Neuron (in vitro differentiated cells): Measurements from ENCODE around the gene PATJ.

ENCODE experiments used
- H2AFZ ChIP-seq: one replicate; pipeline ENCODE4 v1.6.1; 2013; ENCODE audit warnings: low read depth, mild to moderate bottlenecking, inconsistent platforms, low read length, moderate library complexity
- H3K27me3 ChIP-seq: one replicate; pipeline ENCODE4 v1.6.1; 2013; ENCODE audit warnings: low read length; ENCODE audit not compliant: insufficient read depth
- H3K36me3 ChIP-seq: one replicate; pipeline ENCODE4 v1.6.1; 2013; ENCODE audit warnings: low read length; ENCODE audit not compliant: insufficient read depth
- H3K4me1 ChIP-seq: one replicate; pipeline ENCODE4 v1.6.1; 2013; ENCODE audit warnings: low read length; ENCODE audit not compliant: insufficient read depth
- H3K4me3 ChIP-seq: 2 replicates; pipeline ENCODE4 v1.5.1; 2013; ENCODE audit warnings: mild to moderate bottlenecking, low read length, moderate library complexity
- H3K9me3 ChIP-seq: one replicate; pipeline ENCODE4 v1.6.1; 2013; ENCODE audit warnings: low read length

The PATJ gene

DNA sequence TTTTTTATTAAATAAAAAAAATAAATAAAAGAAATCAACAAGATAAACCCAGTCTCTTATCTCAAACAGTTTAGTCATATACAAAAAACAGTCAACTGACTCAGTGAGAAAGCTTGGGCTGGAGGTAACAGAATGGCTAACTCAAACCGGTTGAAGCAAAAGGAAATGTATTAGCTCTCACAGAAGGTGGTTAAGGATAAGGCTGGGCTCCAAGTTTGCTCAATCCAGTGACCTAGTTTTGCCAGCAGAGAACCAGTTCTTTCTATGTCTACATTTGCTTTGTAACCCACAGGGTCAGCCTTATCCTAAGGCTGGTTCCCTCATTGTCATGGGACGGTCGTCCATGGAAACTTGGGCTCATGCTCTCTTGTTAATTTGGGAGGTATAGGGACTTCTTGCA lies 307.9 kb downstream of the PATJ start:
- Histone ChIP-seq H3K4me1 (no peaks in the 10 kb centered on the region), H3K9me3 (no peaks in the 10 kb centered on the region), H2AFZ (no peak overlapping the region), H3K36me3 (no peaks in the 10 kb centered on the region), H3K4me3 (no peak overlapping the region), H3K27me3 (no peaks in the 10 kb centered on the region)

DNA sequence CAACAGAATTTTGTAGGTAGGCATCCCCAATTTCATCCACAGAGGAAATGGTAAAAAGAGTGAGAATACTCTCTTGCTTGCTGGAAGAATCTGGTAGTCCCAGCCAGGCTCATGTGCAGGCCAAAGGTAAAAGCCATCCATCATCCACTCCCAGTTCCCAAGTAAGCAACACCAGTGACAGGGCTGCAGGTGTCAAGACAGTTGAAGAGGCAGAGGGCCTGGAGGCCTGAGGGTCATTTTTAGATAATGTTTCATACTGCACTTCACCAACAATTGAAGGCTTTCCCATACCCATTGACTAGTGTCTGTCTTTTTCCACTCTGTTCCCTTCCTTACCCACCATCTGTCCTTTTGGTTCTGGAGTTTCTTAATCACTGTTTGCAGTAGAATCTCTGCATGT lies 310.7 kb downstream of the PATJ start:
- Histone ChIP-seq H3K4me3 (no peak overlapping the region), H3K4me1 (no peaks in the 10 kb centered on the region), H2AFZ (no peak overlapping the region), H3K9me3 (no peaks in the 10 kb centered on the region), H3K36me3 (no peaks in the 10 kb centered on the region), H3K27me3 (no peaks in the 10 kb centered on the region)

DNA sequence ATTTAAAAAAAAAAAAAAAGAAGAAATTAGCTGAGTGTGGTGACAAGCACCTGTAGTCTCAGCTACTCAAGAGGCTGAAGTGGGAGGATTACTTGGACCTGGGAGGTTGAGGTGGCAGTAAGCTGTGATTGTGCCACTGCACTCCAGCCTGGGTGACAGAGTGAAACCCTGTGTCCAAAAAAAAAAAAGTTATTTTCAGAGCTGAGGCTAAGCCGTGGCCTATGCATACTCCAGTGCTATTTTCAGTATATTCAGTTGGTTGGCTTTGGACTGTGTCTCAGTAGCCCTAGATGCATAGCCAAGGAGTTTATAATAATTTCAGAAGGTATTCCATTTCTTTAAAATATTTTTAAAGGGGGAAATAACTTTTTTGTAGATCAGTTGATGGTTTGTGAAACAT lies 311.9 kb downstream of the PATJ start:
- H3K4me1 ChIP-seq, result no peaks in the 10 kb centered on the region
- no peaks in the 10 kb centered on the region for H3K9me3 ChIP-seq
- H3K36me3 ChIP-seq, result no peaks in the 10 kb centered on the region
- no peak overlapping the region for H2AFZ ChIP-seq
- no peaks in the 10 kb centered on the region for H3K27me3 ChIP-seq
- H3K4me3 ChIP-seq, result no peak overlapping the region

DNA sequence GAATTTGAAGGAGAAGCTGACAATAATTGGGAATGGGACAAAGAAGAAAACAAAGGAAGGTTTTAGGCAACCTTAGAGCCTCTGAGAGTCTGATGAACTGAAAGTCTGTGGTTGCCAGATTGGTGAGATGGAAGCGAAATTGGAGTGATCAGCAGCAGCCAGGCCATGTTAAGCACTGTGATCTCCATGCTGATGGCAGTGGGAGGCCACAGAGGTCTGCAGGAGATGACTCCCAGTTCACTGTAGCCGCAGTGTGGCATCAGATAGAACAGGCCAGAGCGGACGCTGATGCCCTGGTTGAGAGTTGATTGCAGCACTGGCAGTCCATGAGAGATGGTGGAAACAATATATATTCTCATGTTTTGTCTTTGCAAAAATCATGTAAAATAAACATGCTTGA lies 314.9 kb downstream of the PATJ start:
- Histone ChIP-seq H3K4me3 (no peak overlapping the region), H2AFZ (no peak overlapping the region), H3K9me3 (no peaks in the 10 kb centered on the region), H3K27me3 (no peaks in the 10 kb centered on the region), H3K36me3 (no peaks in the 10 kb centered on the region), H3K4me1 (no peaks in the 10 kb centered on the region)

DNA sequence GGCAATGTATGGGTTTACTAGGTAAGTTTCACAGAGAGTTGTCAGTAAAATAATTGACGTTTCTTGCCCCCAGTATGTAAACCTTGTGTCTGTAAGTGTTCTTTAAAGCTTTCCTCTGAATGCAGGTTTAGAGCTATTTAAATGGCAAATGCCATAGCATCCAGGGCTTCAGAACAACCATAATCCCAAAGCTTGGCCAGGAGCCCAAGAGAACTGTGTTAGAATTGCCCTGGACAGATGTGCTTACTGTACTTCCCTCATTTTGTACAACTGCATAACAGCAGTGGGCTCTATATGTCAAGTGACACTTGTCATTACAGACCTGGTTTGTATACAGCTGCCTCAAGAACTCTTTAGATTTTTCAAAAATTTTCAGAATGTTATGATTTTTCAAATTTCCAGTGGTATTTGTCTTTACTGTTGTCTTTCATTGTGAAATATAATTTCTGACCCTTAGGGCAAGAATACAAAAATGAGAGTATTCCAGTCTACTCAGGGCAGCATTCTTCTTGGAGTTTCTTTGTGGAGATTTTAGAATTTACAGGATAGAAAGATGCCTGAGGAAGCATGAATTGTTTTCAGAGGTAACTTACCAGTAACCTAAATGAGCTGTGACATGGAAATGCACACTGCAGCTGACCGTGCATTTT lies 315.5 kb downstream of the PATJ start:
- Histone ChIP-seq H3K4me1 (no peaks in the 10 kb centered on the region), H3K27me3 (no peaks in the 10 kb centered on the region), H3K4me3 (no peak overlapping the region), H2AFZ (no peak overlapping the region), H3K36me3 (no peaks in the 10 kb centered on the region), H3K9me3 (no peaks in the 10 kb centered on the region)

DNA sequence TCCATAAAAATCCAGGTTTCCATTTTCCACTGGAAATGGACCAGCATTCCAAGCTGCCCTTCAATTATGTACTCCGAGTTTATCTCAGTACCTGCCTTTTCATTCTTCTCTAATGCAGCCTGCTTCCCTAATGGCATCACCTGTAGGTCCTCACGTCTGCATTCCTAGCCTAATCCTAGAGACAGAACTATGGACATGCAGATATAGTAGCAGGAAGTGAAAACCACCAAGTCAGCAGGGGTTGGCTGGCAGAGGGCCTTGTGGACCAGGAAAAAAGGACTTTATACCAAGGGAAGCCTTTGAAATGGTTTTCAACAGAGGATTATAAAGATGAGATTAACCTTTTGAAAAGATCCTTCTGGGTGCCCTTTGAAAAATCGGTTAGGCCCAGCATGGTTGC lies 316.7 kb downstream of the PATJ start:
- H2AFZ ChIP-seq, result no peak overlapping the region
- no peaks in the 10 kb centered on the region for H3K4me1 ChIP-seq
- H3K36me3 ChIP-seq, result no peaks in the 10 kb centered on the region
- H3K9me3 ChIP-seq, result no peaks in the 10 kb centered on the region
- no peak overlapping the region for H3K4me3 ChIP-seq
- no peaks in the 10 kb centered on the region for H3K27me3 ChIP-seq

DNA sequence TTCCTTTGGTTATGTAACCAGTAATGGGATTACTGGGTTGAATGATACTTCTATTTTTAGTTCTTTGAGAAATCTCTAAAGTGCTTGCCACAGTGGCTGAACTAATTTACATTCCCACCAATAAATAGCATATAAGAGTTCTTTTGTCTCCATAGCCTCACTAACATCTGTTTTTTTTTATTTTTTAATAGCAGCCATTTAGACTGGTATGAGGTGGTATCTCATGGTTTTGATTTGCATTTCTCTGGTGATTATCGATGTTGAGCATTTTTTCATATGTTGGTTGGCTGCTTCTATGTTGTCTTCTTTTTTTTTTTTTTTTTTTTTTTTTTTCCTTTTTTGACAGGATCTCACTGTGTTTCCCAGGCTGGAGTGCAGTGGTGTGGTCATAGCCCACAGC lies 319.8 kb downstream of the PATJ start:
- Histone ChIP-seq H3K36me3 (no peaks in the 10 kb centered on the region), H3K4me3 (no peak overlapping the region), H2AFZ (no peak overlapping the region), H3K9me3 (no peaks in the 10 kb centered on the region), H3K4me1 (peaks cover 10% of the 10 kb centered on the region), H3K27me3 (no peaks in the 10 kb centered on the region)

DNA sequence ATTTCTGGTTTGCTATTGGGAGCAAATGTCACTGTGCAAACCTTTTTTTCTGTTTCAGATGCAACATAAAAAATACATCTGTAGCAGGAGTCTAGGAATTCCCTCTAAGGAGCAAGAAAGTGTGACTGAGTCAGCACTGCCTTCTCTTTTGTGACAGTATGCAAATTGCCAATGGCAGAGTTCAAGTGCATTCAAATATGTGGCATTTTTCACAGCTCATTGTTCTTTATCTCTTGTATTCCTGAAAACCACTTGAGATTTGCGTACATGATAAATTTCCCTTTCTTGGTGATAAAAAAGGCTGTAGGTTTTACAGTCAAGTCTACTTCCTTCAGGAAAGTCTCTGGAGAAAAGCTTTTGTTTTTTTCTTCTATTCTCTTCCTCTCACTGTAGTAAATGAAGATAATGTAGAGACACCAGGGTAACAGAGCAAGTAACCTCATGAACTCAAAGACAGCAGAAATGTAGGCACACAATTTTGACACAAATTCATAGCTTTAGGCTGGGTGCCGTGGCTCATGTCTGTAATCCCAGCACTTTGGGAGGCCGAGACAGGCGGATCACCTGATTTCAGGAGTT lies 322.6 kb downstream of the PATJ start:
- H3K4me1 ChIP-seq, result peaks cover 10% of the 10 kb centered on the region
- H3K9me3 ChIP-seq, result no peaks in the 10 kb centered on the region
- peak overlapping the region; percentile 36 for H2AFZ ChIP-seq
- H3K36me3 ChIP-seq, result no peaks in the 10 kb centered on the region
- no peak overlapping the region for H3K4me3 ChIP-seq
- H3K27me3 ChIP-seq, result no peaks in the 10 kb centered on the region

DNA sequence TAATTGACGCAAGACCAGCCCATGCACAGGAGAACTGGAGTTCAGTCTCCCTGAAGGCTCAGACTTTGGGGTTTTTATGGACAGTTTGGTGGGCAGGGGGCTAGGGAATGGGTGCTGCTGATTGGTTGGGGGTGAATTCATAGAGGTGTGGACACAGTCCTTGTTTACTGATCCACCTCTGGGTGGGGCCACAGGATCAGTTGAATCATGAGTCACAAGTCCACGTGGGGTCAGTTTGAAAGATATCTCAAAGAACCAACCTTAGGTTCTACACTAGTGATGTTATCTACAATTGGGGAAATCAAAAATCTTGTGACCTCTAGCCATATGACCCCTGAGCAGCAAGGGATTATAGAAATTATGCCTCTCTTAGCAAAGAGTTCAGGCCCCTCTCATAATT lies 324.4 kb downstream of the PATJ start:
- H3K4me1 ChIP-seq, result peaks cover 10% of the 10 kb centered on the region
- no peaks in the 10 kb centered on the region for H3K27me3 ChIP-seq
- H3K36me3 ChIP-seq, result no peaks in the 10 kb centered on the region
- H2AFZ ChIP-seq, result no peak overlapping the region
- no peak overlapping the region for H3K4me3 ChIP-seq
- H3K9me3 ChIP-seq, result no peaks in the 10 kb centered on the region

DNA sequence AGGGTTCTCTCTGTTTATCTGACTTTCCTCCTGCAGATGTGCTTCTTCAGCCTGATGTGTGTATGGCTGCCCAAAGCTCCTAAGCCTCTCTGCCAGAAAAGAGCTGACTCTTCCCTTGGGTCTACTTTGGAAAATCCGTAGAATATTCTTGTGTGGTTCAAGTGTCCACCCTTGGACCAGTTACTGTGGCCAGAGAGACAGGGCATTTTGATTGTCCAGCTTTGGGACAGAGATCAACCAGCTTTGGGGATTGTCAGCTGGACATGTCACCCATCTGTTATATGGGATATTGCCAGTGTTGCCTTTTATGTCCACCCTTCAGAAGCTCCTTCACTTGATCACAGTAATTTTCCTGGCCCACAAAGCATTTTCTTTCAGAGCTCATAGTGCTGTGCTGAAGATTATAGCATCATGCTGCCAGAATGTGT lies 326.1 kb downstream of the PATJ start:
- Histone ChIP-seq H2AFZ (no peak overlapping the region), H3K27me3 (no peaks in the 10 kb centered on the region), H3K4me1 (peaks cover 10% of the 10 kb centered on the region), H3K4me3 (no peak overlapping the region), H3K36me3 (no peaks in the 10 kb centered on the region), H3K9me3 (no peaks in the 10 kb centered on the region)

DNA sequence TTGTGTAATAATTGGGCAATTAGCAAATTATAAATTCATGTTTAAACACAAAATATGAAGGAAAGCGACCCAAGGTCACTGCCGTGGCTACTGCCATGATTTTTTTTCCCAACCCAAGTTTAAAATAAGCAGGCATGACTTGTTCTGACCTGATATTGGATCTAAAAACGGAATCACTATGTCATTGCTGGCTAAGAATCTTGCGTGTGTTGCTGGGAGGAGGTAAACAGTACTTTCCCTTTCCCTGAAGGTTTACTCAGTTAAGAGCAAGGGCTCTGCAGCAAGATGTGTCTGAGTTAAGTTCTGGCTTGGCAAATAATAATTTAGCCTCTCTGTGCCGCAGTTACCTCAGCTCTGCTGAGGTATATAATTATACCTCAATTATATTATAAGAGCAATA lies 326.7 kb downstream of the PATJ start:
- H3K27me3 ChIP-seq, result no peaks in the 10 kb centered on the region
- no peaks in the 10 kb centered on the region for H3K36me3 ChIP-seq
- H3K4me3 ChIP-seq, result no peak overlapping the region
- H3K4me1 ChIP-seq, result peaks cover 10% of the 10 kb centered on the region
- H2AFZ ChIP-seq, result no peak overlapping the region
- no peaks in the 10 kb centered on the region for H3K9me3 ChIP-seq

DNA sequence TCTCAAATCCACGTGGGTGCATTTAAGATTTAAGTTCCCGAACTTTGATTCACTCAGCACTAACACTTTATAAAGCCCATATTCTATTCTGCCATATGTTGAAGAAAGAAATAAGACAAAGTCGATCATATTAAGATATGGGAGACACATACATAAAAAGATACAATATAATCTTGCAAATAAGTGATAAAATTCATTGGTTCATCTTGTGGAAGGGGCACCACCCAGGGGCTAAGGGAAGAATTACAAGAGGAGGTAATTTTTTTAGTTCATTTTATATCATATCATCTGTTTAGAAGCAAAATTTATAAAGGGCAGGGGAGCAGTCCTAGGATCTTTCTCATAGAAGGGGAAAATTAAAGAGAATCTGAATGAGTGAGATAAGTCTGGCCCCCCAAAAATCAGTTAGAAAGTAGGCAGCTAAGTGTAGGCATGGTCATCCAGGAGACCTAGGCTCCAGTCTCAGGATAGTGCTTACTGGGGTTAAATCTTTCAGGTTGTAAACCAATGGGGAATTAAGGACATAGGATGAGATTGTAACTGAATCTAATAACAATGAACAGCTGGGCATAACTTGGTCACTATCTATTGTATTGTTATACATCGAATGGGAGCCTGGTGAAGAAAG lies 328.2 kb downstream of the PATJ start:
- Histone ChIP-seq H3K4me1 (no peaks in the 10 kb centered on the region), H2AFZ (no peak overlapping the region), H3K36me3 (no peaks in the 10 kb centered on the region), H3K9me3 (no peaks in the 10 kb centered on the region), H3K27me3 (no peaks in the 10 kb centered on the region), H3K4me3 (no peak overlapping the region)

DNA sequence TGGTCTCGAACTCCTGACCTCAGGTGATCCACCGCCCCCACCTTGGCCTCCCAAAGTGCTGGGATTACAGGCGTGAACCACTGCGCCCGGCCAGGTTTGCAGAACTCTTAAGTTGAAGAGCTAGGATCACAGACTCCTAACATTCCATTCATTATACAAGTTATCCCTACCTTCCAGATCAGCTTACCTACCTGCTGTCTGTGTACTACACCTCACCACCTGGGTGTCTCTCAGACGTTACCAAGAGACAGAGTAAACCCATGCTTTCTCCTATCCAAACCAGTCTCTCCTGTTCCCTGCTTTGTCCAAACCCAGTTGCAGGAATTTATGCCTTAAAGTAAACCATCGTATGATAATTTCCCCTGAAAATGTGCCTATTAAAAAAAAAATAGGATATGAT lies 329.4 kb downstream of the PATJ start:
- no peaks in the 10 kb centered on the region for H3K4me1 ChIP-seq
- no peaks in the 10 kb centered on the region for H3K27me3 ChIP-seq
- H3K9me3 ChIP-seq, result no peaks in the 10 kb centered on the region
- no peak overlapping the region for H2AFZ ChIP-seq
- H3K4me3 ChIP-seq, result no peak overlapping the region
- H3K36me3 ChIP-seq, result no peaks in the 10 kb centered on the region

DNA sequence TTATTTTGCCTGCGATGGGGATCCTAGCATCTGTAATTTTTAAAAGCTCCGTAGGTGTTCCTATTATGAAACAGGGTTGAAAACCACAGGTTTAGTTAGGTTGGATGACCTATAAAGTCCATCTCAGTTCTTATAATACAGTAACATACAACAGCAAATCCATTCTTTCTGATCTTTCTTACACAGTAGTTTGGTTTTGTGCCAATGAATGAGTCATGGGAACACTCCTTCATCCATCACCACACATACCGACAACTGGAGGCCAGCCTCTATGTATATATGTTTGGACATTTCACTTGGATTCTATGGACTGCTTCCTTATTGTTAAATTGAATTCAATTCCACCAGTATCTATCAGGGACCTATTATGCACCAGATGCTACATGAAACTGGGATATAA lies 334.0 kb downstream of the PATJ start:
- Histone ChIP-seq H3K36me3 (no peaks in the 10 kb centered on the region), H3K9me3 (no peaks in the 10 kb centered on the region), H3K4me1 (no peaks in the 10 kb centered on the region), H2AFZ (no peak overlapping the region), H3K27me3 (no peaks in the 10 kb centered on the region), H3K4me3 (no peak overlapping the region)
